ENCODE data around the gene TNFAIP3.
A peak's percentile ranks its signal among the peaks of the same experiment; 100 is the strongest.

Gene TNFAIP3

GRCh38 chr6:137866914-137867684 lies at the start of gene TNFAIP3:
Gene TNFAIP3, plus strand, starts transcription at chr6:137867259. Its CDS starts 3,969 bp downstream, at chr6:137871228.
- in situ Hi-C loops (cut with MboI; ENCODE audit: low sequenced_read_pairs): loop anchor here (10.0 kb wide), 1 partner anchor 152 kb away; no protein-coding TSS in a partner anchor
- no peaks in the 10 kb centered on the region for H3K36me3 ChIP-seq (replicated peaks)
- H3K4me3 ChIP-seq: peak within 1 kb of the TSS; percentile 60
- DNase-seq (ENCODE audit: low spot score in 2 of 2): peak; percentile 79 to 87
- H3K4me1 ChIP-seq: peaks cover 25% of the 10 kb centered on the region
- H3K27me3 ChIP-seq (ENCODE audit: low read depth): peaks cover 4% of the 10 kb centered on the region; the same call in 1 of the 2 replicates
- no peaks in the 10 kb centered on the region for H3K9me3 ChIP-seq

- H3K36me3 ChIP-seq (replicated peaks): no peaks in the 10 kb centered on the region
- H3K27me3 ChIP-seq (ENCODE audit: low read depth): 0 out of 2 replicates have a peak, but pooled peaks cover 2% of the 10 kb centered on the region
- in situ Hi-C loops (cut with MboI; ENCODE audit: low sequenced_read_pairs): no loop called here
- H3K9me3 ChIP-seq: no peaks in the 10 kb centered on the region
- H3K4me3 ChIP-seq: no peak overlapping the region
- no peaks in the 10 kb centered on the region for H3K4me1 ChIP-seq
- DNase-seq (ENCODE audit: low spot score in 2 of 2): no peak
Observed at GRCh38 chr6:137818440-137818839, 48.6 kb upstream of the TNFAIP3 start.

GRCh38 chr6:137819740-137820139 lies 47.3 kb upstream of the TNFAIP3 start:
- Histone ChIP-seq H3K9me3 (no peaks in the 10 kb centered on the region), H3K27me3 (ENCODE audit: low read depth) (0 out of 2 replicates have a peak, but pooled peaks cover 2% of the 10 kb centered on the region), H3K36me3 (replicated peaks) (no peaks in the 10 kb centered on the region), H3K4me3 (no peak overlapping the region), H3K4me1 (peaks cover 7% of the 10 kb centered on the region)
- DNase-seq (ENCODE audit: low spot score in 2 of 2): no peak
- in situ Hi-C loops (cut with MboI; ENCODE audit: low sequenced_read_pairs): no loop called here

- DNase-seq (ENCODE audit: low spot score in 2 of 2): no peak
- no peak overlapping the region for H3K4me3 ChIP-seq
- in situ Hi-C loops (cut with MboI; ENCODE audit: low sequenced_read_pairs): no loop called here
- no peaks in the 10 kb centered on the region for H3K36me3 ChIP-seq (replicated peaks)
- H3K4me1 ChIP-seq: peaks cover 7% of the 10 kb centered on the region
- no peaks in the 10 kb centered on the region for H3K9me3 ChIP-seq
- 0 out of 2 replicates have a peak, but pooled peaks cover 2% of the 10 kb centered on the region for H3K27me3 ChIP-seq (ENCODE audit: low read depth)
Observed at GRCh38 chr6:137820425-137820824, 46.6 kb upstream of the TNFAIP3 start.

GRCh38 chr6:137820952-137821351 lies 46.1 kb upstream of the TNFAIP3 start:
- no peaks in the 10 kb centered on the region for H3K9me3 ChIP-seq
- in situ Hi-C loops (cut with MboI; ENCODE audit: low sequenced_read_pairs): no loop called here
- 0 out of 2 replicates have a peak, but pooled peaks cover 2% of the 10 kb centered on the region for H3K27me3 ChIP-seq (ENCODE audit: low read depth)
- H3K4me1 ChIP-seq: peaks cover 7% of the 10 kb centered on the region
- H3K4me3 ChIP-seq: no peak overlapping the region
- no peaks in the 10 kb centered on the region for H3K36me3 ChIP-seq (replicated peaks)
- no peak for DNase-seq (ENCODE audit: low spot score in 2 of 2)

- H3K36me3 ChIP-seq (replicated peaks): no peaks in the 10 kb centered on the region
- H3K9me3 ChIP-seq: no peaks in the 10 kb centered on the region
- peaks cover 7% of the 10 kb centered on the region for H3K4me1 ChIP-seq
- DNase-seq (ENCODE audit: low spot score in 2 of 2): no peak
- in situ Hi-C loops (cut with MboI; ENCODE audit: low sequenced_read_pairs): no loop called here
- H3K27me3 ChIP-seq (ENCODE audit: low read depth): 0 out of 2 replicates have a peak, but pooled peaks cover 2% of the 10 kb centered on the region
- H3K4me3 ChIP-seq: no peak overlapping the region
Observed at GRCh38 chr6:137821491-137821890, 45.6 kb upstream of the TNFAIP3 start.

GRCh38 chr6:137823826-137824555 lies 43.1 kb upstream of the TNFAIP3 start:
- H3K4me1 ChIP-seq: peaks cover 7% of the 10 kb centered on the region
- in situ Hi-C loops (cut with MboI; ENCODE audit: low sequenced_read_pairs): no loop called here
- H3K4me3 ChIP-seq: no peak overlapping the region
- 0 out of 2 replicates have a peak, but pooled peaks cover 2% of the 10 kb centered on the region for H3K27me3 ChIP-seq (ENCODE audit: low read depth)
- DNase-seq (ENCODE audit: low spot score in 2 of 2): peak; percentile 33 to 60
- no peaks in the 10 kb centered on the region for H3K9me3 ChIP-seq
- no peaks in the 10 kb centered on the region for H3K36me3 ChIP-seq (replicated peaks)

- DNase-seq (ENCODE audit: low spot score in 2 of 2): no peak
- Histone ChIP-seq H3K36me3 (replicated peaks) (no peaks in the 10 kb centered on the region), H3K4me1 (peaks cover 7% of the 10 kb centered on the region), H3K9me3 (no peaks in the 10 kb centered on the region), H3K27me3 (ENCODE audit: low read depth) (0 out of 2 replicates have a peak, but pooled peaks cover 2% of the 10 kb centered on the region), H3K4me3 (no peak overlapping the region)
- in situ Hi-C loops (cut with MboI; ENCODE audit: low sequenced_read_pairs): no loop called here
Observed at GRCh38 chr6:137824556-137824879, 42.5 kb upstream of the TNFAIP3 start.

- Histone ChIP-seq H3K9me3 (no peaks in the 10 kb centered on the region), H3K36me3 (replicated peaks) (no peaks in the 10 kb centered on the region), H3K4me1 (peaks cover 7% of the 10 kb centered on the region), H3K27me3 (ENCODE audit: low read depth) (no peaks in the 10 kb centered on the region), H3K4me3 (no peak overlapping the region)
- DNase-seq (ENCODE audit: low spot score in 2 of 2): no peak
- in situ Hi-C loops (cut with MboI; ENCODE audit: low sequenced_read_pairs): no loop called here
Observed at GRCh38 chr6:137824896-137825295, 42.2 kb upstream of the TNFAIP3 start.

- Histone ChIP-seq H3K4me1 (peaks cover 7% of the 10 kb centered on the region), H3K4me3 (no peak overlapping the region), H3K9me3 (no peaks in the 10 kb centered on the region), H3K27me3 (ENCODE audit: low read depth) (no peaks in the 10 kb centered on the region; the same call in 1 of the 2 replicates), H3K36me3 (replicated peaks) (no peaks in the 10 kb centered on the region)
- in situ Hi-C loops (cut with MboI; ENCODE audit: low sequenced_read_pairs): no loop called here
- DNase-seq (ENCODE audit: low spot score in 2 of 2): no peak
Observed at GRCh38 chr6:137827411-137827940, 39.6 kb upstream of the TNFAIP3 start.

GRCh38 chr6:137827977-137828810 lies 38.9 kb upstream of the TNFAIP3 start:
- H3K36me3 ChIP-seq (replicated peaks): no peaks in the 10 kb centered on the region
- no peaks in the 10 kb centered on the region for H3K9me3 ChIP-seq
- H3K4me1 ChIP-seq: peaks cover 7% of the 10 kb centered on the region
- in situ Hi-C loops (cut with MboI; ENCODE audit: low sequenced_read_pairs): no loop called here
- no peak overlapping the region for H3K4me3 ChIP-seq
- DNase-seq (ENCODE audit: low spot score in 2 of 2): no peak
- no peaks in the 10 kb centered on the region; the same call in 1 of the 2 replicates for H3K27me3 ChIP-seq (ENCODE audit: low read depth)

- H3K9me3 ChIP-seq: no peaks in the 10 kb centered on the region
Observed at GRCh38 chr6:137829641-137830083, 37.4 kb upstream of the TNFAIP3 start.

GRCh38 chr6:137830511-137830911 lies 36.5 kb upstream of the TNFAIP3 start:
- in situ Hi-C loops (cut with MboI; ENCODE audit: low sequenced_read_pairs): no loop called here
- H3K9me3 ChIP-seq: no peaks in the 10 kb centered on the region
- H3K4me1 ChIP-seq: no peaks in the 10 kb centered on the region; the same call in 1 of the 2 replicates
- DNase-seq (ENCODE audit: low spot score in 2 of 2): no peak
- no peak overlapping the region for H3K4me3 ChIP-seq
- H3K36me3 ChIP-seq (replicated peaks): no peaks in the 10 kb centered on the region
- no peaks in the 10 kb centered on the region; the same call in 1 of the 2 replicates for H3K27me3 ChIP-seq (ENCODE audit: low read depth)

More at GRCh38 chr6:137829641-137830083, 37.4 kb upstream of the TNFAIP3 start:
- H3K4me3 ChIP-seq: no peak overlapping the region
- no peaks in the 10 kb centered on the region; the same call in 1 of the 2 replicates for H3K27me3 ChIP-seq (ENCODE audit: low read depth)
- no peaks in the 10 kb centered on the region for H3K36me3 ChIP-seq (replicated peaks)
- in situ Hi-C loops (cut with MboI; ENCODE audit: low sequenced_read_pairs): no loop called here
- DNase-seq (ENCODE audit: low spot score in 2 of 2): no peak
- no peaks in the 10 kb centered on the region; the same call in 1 of the 2 replicates for H3K4me1 ChIP-seq

Data from HAP-1 (cell line).